ENCODE results near the gene TCEANC.
"Not testable (repeated sequence)": the region's sequence is repeated elsewhere in the genome, so short reads cannot be mapped to it uniquely, and the experiment has no call there.

The TCEANC gene, protein sequence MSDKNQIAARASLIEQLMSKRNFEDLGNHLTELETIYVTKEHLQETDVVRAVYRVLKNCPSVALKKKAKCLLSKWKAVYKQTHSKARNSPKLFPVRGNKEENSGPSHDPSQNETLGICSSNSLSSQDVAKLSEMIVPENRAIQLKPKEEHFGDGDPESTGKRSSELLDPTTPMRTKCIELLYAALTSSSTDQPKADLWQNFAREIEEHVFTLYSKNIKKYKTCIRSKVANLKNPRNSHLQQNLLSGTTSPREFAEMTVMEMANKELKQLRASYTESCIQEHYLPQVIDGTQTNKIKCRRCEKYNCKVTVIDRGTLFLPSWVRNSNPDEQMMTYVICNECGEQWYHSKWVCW

GRCh38 chrX:13652850-13653693 lies at the start of gene TCEANC:
TSS of gene TCEANC (plus strand) at chrX:13653141. CDS start at chrX:13662509, 9,368 bp downstream.
- in situ Hi-C loops (cut with MboI; ENCODE audit: low pct_unique_long_range_greater_than_20kb, low sequenced_read_pairs), result loop anchor here (25.0 kb wide), 1 partner anchor 384 kb away; the partner anchor contains the start of gene GEMIN8

GRCh38 chrX:13605611-13606010 lies 47.3 kb upstream of the TCEANC start:
- in situ Hi-C loops (cut with MboI; ENCODE audit: low pct_unique_long_range_greater_than_20kb, low sequenced_read_pairs), result no loop called here
- DNase-seq, result no peak

More at GRCh38 chrX:13652850-13653693, at the start of gene TCEANC:
- peak; percentile 98 for DNase-seq

- no peak for DNase-seq
- in situ Hi-C loops (cut with MboI; ENCODE audit: low pct_unique_long_range_greater_than_20kb, low sequenced_read_pairs), result no loop called here
Measured at GRCh38 chrX:13607331-13607995, 45.5 kb upstream of the TCEANC start.

DNA sequence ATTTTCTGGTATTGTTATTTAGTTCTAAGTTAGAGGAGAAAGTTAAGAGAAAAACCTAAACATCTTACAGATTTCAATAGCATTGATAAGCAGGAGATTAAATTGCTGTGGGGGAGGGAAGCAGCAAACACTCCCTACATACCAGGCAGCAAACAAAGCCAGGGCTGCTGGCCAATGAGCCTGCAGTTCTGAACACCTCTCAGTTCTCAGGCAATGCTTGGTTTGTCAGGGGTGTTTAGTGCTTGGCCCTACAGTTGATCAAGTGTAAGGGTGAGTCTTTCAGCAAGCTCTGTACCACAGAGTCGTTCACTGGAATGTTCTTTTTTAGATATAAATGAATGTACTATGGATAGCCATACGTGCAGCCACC lies 45.0 kb upstream of the TCEANC start:
- in situ Hi-C loops (cut with MboI; ENCODE audit: low pct_unique_long_range_greater_than_20kb, low sequenced_read_pairs), result no loop called here
- DNase-seq, result no peak

DNA sequence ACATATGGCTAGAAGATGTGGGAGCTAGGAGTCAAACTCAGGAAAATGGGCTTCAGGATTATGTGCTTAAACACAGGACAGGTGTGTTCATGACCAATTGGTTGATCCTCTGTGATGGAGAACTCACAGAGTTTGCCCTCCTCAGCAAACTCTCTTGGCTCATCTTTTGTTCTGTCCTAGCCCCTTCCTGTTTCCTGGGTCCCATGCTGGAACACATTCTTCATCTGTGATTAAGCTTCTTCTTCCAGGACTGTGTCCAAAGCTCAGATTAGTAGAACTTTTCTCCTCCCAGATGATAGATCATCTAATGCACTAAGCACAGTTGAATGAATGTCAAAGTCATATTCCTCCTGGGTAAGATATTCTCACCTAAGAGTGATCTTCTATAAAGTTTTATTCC lies 38.8 kb upstream of the TCEANC start:
- in situ Hi-C loops (cut with MboI; ENCODE audit: low pct_unique_long_range_greater_than_20kb, low sequenced_read_pairs), result no loop called here
- no peak for DNase-seq

GRCh38 chrX:13620207-13620606 lies 32.7 kb upstream of the TCEANC start:
- DNase-seq, result no peak
- in situ Hi-C loops (cut with MboI; ENCODE audit: low pct_unique_long_range_greater_than_20kb, low sequenced_read_pairs), result no loop called here

GRCh38 chrX:13622401-13622964 lies 30.5 kb upstream of the TCEANC start:
- in situ Hi-C loops (cut with MboI; ENCODE audit: low pct_unique_long_range_greater_than_20kb, low sequenced_read_pairs), result no loop called here
- no peak for DNase-seq

DNA sequence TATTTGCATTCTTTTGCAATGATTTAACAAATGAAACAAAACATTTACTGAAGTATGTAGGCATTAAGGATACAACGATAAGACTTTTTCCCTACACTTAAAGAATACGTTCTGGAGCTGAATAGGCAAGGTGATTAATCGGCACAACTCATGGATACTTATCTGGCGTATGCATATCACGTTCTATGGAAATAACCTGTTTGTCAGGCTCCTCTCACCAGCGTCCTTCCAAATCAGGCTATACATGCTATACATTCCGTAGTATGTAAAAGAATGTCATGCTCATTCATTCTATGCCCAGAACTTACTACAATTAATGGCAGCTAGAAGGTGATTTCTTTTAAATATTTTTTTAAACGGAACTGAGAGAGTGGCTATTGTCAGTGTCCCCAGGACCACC lies 25.6 kb upstream of the TCEANC start:
- no peak for DNase-seq
- in situ Hi-C loops (cut with MboI; ENCODE audit: low pct_unique_long_range_greater_than_20kb, low sequenced_read_pairs), result loop anchor here (25.0 kb wide), 1 partner anchor 115 kb away; no protein-coding TSS in a partner anchor

- in situ Hi-C loops (cut with MboI; ENCODE audit: low pct_unique_long_range_greater_than_20kb, low sequenced_read_pairs), result loop anchor here (25.0 kb wide), 1 partner anchor 125 kb away; no protein-coding TSS in a partner anchor
- not testable (repeated sequence) for DNase-seq
Measured at GRCh38 chrX:13637224-13637623, 15.7 kb upstream of the TCEANC start.

- no peak for DNase-seq
- in situ Hi-C loops (cut with MboI; ENCODE audit: low pct_unique_long_range_greater_than_20kb, low sequenced_read_pairs), result loop anchor here (25.0 kb wide), 1 partner anchor 126 kb away; no protein-coding TSS in a partner anchor
Measured at GRCh38 chrX:13638021-13638420, 14.9 kb upstream of the TCEANC start.

DNA sequence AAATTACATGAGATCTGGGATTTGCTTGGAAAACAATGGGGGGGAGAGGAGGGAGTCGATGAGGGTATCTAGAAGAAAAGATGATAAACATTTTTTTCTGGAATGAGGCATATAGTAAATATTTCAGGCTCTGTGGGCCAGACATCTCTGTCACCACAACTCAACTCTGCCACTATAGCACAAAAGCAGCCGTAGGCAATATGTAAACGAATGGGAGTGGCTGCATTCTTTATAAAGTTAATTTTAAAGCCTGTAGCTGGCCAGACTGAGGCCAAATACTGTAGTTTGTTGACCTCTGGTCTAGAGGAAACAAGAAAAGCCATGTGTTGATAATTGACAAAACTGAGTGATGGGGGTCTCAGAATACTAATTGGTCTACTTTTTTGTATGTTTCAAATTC lies 14.1 kb upstream of the TCEANC start:
- DNase-seq, result no peak
- in situ Hi-C loops (cut with MboI; ENCODE audit: low pct_unique_long_range_greater_than_20kb, low sequenced_read_pairs), result loop anchor here (25.0 kb wide), 1 partner anchor 127 kb away; no protein-coding TSS in a partner anchor

- in situ Hi-C loops (cut with MboI; ENCODE audit: low pct_unique_long_range_greater_than_20kb, low sequenced_read_pairs), result loop anchor here (25.0 kb wide), 1 partner anchor 129 kb away; no protein-coding TSS in a partner anchor
- DNase-seq, result not testable (repeated sequence)
Measured at GRCh38 chrX:13641684-13642083, 11.3 kb upstream of the TCEANC start.

DNA sequence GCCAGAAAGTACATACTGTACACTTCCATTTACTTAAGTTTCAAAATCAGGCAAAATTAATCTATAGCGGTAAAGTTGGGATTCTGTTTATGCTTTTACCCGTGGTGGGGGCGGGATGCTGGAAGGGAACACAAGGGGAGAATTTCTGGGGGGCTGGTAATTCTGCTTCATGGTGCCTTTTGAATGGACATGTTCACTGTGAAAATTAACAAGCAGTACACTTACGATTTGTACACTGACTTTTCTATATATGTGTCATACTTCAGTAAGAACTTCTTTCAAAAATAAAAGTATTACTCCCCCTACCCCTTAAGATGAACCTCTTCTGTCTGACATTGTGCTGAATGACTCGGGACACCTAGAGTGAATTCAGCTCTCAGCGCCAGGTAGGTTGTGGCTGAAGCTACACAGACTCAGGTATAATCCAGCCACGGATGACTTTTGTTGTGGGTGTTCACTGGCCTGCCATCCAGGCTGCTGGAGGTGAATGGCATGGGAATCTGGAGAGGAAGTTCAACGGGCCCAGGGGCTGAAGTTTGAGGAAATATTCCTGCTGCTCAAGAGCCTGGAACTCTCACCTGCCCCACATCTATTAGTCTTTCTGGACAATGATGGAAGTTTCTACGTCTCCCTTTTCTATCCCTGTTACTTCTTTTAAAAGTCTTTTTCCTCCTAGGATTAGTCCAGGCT lies 7.3 kb upstream of the TCEANC start:
- in situ Hi-C loops (cut with MboI; ENCODE audit: low pct_unique_long_range_greater_than_20kb, low sequenced_read_pairs), result loop anchor here (25.0 kb wide), 1 partner anchor 133 kb away; no protein-coding TSS in a partner anchor
- no peak for DNase-seq

DNA sequence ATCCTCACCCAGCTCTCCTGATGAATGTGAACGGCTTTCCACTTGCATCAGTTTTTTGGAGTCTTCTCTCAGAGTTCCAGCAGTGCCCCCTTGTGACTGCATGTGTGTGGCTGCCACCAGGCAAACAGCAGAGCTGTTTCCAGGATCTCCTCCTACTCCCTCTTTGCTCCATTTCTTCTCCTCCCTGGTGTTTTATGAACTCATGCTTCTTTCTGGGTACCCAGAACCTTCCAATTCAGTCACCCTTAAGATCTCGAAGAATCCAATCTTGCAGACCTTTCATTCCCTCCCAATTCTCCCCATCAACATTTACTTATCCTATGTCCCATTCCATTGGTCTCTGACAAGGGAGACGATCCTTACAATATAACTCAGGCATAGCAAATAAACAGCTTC lies 6.8 kb upstream of the TCEANC start:
- DNase-seq, result peak; percentile 69
- in situ Hi-C loops (cut with MboI; ENCODE audit: low pct_unique_long_range_greater_than_20kb, low sequenced_read_pairs), result loop anchor here (25.0 kb wide), 1 partner anchor 134 kb away; no protein-coding TSS in a partner anchor

DNA sequence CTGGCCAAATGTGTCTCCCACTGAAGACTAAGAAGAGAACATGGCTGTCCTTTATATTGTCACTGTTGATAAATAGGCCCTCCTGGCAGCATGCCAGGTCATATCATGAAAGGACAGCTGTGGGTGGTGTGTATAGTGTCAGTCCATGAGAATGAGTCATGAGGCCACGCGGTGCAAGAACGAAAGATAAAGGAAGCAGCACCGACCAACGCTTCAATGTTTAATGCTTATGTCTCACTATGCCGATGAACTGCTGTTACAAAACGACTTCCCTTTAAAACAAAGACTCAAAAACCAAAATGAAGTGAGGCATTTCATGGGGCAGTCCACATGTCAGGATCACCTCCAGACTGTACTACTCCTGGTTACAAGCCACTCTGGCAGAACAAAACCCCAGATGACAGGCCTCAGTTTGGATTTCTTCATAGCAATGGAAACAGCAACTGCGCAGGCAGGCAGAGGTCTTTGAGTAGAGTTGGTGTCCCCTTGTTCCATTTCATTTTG lies 5.2 kb upstream of the TCEANC start:
- DNase-seq, result peak; percentile 80
- in situ Hi-C loops (cut with MboI; ENCODE audit: low pct_unique_long_range_greater_than_20kb, low sequenced_read_pairs), result loop anchor here (25.0 kb wide), 1 partner anchor 135 kb away; no protein-coding TSS in a partner anchor

DNA sequence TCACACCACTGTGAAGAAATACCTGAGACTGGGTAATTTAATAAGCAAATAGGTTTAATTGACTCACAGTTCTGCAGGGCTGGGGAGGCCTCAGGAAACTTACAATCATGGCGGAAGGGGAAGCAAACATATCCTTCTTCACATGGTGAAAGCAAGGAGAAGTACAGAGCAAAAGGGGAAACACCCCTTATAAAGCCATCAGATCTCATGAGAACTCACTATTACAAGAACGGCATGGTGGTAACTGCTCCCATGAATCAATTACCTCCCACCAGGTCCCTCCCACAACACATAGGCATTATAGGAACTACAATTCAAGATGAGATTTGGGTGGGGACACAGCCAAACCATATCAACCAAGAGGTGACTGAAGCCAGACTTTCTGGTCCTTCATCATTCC lies 4.6 kb upstream of the TCEANC start:
- DNase-seq, result peak; percentile 35
- in situ Hi-C loops (cut with MboI; ENCODE audit: low pct_unique_long_range_greater_than_20kb, low sequenced_read_pairs), result loop anchor here (25.0 kb wide), 1 partner anchor 136 kb away; no protein-coding TSS in a partner anchor

DNA sequence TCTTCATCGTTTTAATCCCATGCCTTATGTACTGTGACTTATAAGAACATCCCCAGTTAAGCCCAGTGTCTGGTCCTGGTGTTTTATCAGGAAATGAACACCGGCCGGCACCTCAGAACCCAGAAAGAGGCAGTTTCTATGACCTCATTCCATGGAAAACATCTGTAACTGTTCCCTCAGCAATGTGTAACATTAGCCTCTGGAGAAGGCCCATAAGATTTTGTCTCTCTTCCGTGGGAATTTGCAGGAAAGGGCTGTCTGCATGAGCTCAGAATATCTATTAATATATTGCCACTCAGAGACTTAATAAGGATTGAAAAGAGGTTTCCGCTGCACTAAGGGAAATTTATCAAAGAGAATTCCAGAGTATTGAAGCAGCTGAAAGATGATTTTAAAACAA lies 3.1 kb upstream of the TCEANC start:
- DNase-seq, result no peak
- in situ Hi-C loops (cut with MboI; ENCODE audit: low pct_unique_long_range_greater_than_20kb, low sequenced_read_pairs), result loop anchor here (25.0 kb wide), 2 partner anchors 138 to 387 kb away; partner anchors contain the start of gene GEMIN8

GRCh38 chrX:13650318-13650717 lies 2.6 kb upstream of the TCEANC start:
- in situ Hi-C loops (cut with MboI; ENCODE audit: low pct_unique_long_range_greater_than_20kb, low sequenced_read_pairs), result loop anchor here (25.0 kb wide), 1 partner anchor 387 kb away; the partner anchor contains the start of gene GEMIN8
- no peak for DNase-seq
